KMS-11 (cell line): ENCODE results near the gene HHATL.

Experiments used
- H2AFZ ChIP-seq: fragments of 200-600 bp; sonication (generic); 2 replicates; pipeline ENCODE4 v1.6.1; 2016; ENCODE audit warnings: antibody characterized with exemption, mixed run types, low read depth
- H3K27ac ChIP-seq: fragments of 200-600 bp; sonication (generic); 2 replicates; pipeline ENCODE4 v1.6.1; 2016; ENCODE audit warnings: mild to moderate bottlenecking, mixed run types
- H3K27me3 ChIP-seq: fragments of 200-600 bp; sonication (generic); 2 replicates; pipeline ENCODE4 v1.6.1; 2017; ENCODE audit warnings: mild to moderate bottlenecking, low read depth, mixed run types, moderate library complexity; ENCODE audit not compliant: insufficient read depth
- H3K36me3 ChIP-seq: fragments of 200-600 bp; sonication (generic); 2 replicates; pipeline ENCODE4 v1.6.1; 2017; ENCODE audit warnings: mild to moderate bottlenecking, mixed run types; ENCODE audit not compliant: insufficient read depth
- H3K4me1 ChIP-seq: fragments of 200-600 bp; sonication (generic); 2 replicates; pipeline ENCODE4 v1.6.1; 2016; ENCODE audit warnings: mild to moderate bottlenecking, low read depth, mixed run types; ENCODE audit not compliant: poor library complexity, severe bottlenecking
- H3K4me2 ChIP-seq: fragments of 200-600 bp; sonication (generic); 2 replicates; pipeline ENCODE4 v1.7.0; 2016; ENCODE audit warnings: mild to moderate bottlenecking, mixed run types
- H3K4me3 ChIP-seq: fragments of 200-600 bp; sonication (generic); IDR thresholded peaks from 2 replicates; pipeline ENCODE4 v1.6.1; 2017; ENCODE audit warnings: low read depth, low read length, mixed read lengths; ENCODE audit not compliant: insufficient read depth
- H3K79me2 ChIP-seq: fragments of 200-600 bp; sonication (generic); 2 replicates; pipeline ENCODE4 v1.6.1; 2016; ENCODE audit warnings: low read depth, mixed run types; ENCODE audit not compliant: insufficient read depth
- H3K9ac ChIP-seq: fragments of 200-600 bp; sonication (generic); 2 replicates; pipeline ENCODE4 v1.6.1; 2016; ENCODE audit warnings: mild to moderate bottlenecking, mixed run types
- H4K20me1 ChIP-seq: fragments of 200-600 bp; sonication (generic); 2 replicates; pipeline ENCODE4 v1.6.1; 2016; ENCODE audit warnings: mild to moderate bottlenecking, mixed run types; ENCODE audit not compliant: insufficient read depth
- TF ChIP-seq, protein P1 (sequence below): fragments of 200-600 bp; sonication (generic); conservative IDR thresholded peaks from 2 replicates; pipeline ENCODE4 v1.6.1; 2017; ENCODE audit warnings: low read depth, mild to moderate bottlenecking, antibody characterized with exemption, low read length, moderate library complexity, mixed read lengths

HHATL gene

DNA sequence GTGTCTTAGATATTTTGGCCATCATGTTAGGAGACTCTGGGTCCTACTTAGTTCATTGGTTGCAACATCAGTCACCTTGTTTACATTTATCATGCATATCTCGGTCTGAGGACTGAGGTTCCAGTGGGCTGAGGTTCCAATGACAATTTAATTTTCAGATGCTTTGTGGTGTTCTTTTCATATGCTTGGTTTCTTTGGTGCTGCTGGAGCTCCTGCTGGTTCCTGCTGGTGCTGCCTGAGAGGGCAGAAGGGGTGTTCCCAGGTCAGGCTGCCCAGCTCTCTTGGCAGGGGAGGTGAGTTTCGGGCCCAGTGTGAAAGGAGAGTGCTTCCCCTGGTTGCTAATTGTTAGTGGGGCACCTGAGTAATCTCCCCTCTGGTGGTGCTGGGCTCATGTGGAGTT, 24.2 kb downstream of the HHATL start:
- Histone ChIP-seq H2AFZ (no peak overlapping the region), H3K9ac (no peak overlapping the region), H3K36me3 (no peaks in the 10 kb centered on the region), H3K4me3 (no peak overlapping the region), H4K20me1 (no peaks in the 10 kb centered on the region), H3K27me3 (no peaks in the 10 kb centered on the region), H3K4me1 (peaks cover 18% of the 10 kb centered on the region), H3K4me2 (0 out of 2 replicates have a peak overlapping the region, but pooled peaks have one; percentile 33), H3K79me2 (no peaks in the 10 kb centered on the region), H3K27ac (no peak overlapping the region; the same call in 1 of the 2 replicates)
- TF ChIP-seq, protein P1, sequence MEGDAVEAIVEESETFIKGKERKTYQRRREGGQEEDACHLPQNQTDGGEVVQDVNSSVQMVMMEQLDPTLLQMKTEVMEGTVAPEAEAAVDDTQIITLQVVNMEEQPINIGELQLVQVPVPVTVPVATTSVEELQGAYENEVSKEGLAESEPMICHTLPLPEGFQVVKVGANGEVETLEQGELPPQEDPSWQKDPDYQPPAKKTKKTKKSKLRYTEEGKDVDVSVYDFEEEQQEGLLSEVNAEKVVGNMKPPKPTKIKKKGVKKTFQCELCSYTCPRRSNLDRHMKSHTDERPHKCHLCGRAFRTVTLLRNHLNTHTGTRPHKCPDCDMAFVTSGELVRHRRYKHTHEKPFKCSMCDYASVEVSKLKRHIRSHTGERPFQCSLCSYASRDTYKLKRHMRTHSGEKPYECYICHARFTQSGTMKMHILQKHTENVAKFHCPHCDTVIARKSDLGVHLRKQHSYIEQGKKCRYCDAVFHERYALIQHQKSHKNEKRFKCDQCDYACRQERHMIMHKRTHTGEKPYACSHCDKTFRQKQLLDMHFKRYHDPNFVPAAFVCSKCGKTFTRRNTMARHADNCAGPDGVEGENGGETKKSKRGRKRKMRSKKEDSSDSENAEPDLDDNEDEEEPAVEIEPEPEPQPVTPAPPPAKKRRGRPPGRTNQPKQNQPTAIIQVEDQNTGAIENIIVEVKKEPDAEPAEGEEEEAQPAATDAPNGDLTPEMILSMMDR: no peak

DNA sequence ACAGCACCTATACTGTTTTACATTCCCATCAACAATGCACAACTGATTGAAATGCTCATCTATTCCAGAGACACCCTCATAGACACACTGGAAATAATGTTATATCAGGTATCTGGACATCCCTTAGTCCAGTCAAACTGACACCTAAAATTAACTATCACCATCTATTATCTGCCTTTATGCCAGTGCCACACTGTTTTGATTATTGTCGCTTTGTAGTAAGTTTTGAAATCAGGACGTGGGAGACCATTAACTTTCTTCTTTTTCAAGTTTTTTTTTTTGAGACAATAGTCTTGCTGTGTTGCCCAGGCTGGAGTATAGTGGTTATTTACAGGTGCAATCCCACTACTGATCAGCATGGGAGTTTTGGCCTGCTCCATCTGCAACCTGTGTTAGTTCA, 26.7 kb downstream of the HHATL start:
- Histone ChIP-seq H3K36me3 (no peaks in the 10 kb centered on the region), H2AFZ (no peak overlapping the region)

DNA sequence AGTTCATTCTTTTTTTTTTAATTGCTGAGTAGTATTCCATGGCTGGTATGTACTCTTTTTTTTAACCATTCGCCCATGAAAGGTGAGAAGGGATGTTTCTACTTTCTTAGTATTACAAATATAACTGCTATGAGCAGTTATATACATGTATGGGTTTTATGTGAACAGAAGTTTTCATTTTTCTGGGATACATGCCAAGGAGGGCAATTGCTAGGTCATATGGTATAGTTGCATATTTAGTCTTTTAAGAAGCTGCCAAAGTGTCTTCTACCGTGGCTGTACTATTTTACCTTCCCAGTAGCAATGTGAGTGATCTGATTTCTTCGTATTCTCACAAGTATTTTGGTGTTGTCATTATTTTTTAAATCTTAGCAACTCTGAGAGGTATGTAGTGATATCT, 28.5 kb downstream of the HHATL start:
- Histone ChIP-seq H3K9ac (no peak overlapping the region), H3K4me2 (no peak overlapping the region), H3K27ac (no peak overlapping the region), H3K4me1 (peaks cover 17% of the 10 kb centered on the region), H4K20me1 (no peaks in the 10 kb centered on the region), H3K79me2 (no peaks in the 10 kb centered on the region), H2AFZ (no peak overlapping the region), H3K27me3 (no peaks in the 10 kb centered on the region), H3K36me3 (no peaks in the 10 kb centered on the region), H3K4me3 (no peak overlapping the region)
- TF ChIP-seq, protein P1: no peak

More for the DNA sequence above, 26.7 kb downstream of the HHATL start:
- H3K79me2 ChIP-seq: no peaks in the 10 kb centered on the region
- peaks cover 18% of the 10 kb centered on the region for H3K4me1 ChIP-seq
- TF ChIP-seq, protein P1: no peak
- no peak overlapping the region for H3K4me2 ChIP-seq
- H3K27ac ChIP-seq: no peak overlapping the region
- H3K9ac ChIP-seq: no peak overlapping the region
- no peaks in the 10 kb centered on the region for H4K20me1 ChIP-seq
- no peak overlapping the region for H3K4me3 ChIP-seq
- H3K27me3 ChIP-seq: no peaks in the 10 kb centered on the region

DNA sequence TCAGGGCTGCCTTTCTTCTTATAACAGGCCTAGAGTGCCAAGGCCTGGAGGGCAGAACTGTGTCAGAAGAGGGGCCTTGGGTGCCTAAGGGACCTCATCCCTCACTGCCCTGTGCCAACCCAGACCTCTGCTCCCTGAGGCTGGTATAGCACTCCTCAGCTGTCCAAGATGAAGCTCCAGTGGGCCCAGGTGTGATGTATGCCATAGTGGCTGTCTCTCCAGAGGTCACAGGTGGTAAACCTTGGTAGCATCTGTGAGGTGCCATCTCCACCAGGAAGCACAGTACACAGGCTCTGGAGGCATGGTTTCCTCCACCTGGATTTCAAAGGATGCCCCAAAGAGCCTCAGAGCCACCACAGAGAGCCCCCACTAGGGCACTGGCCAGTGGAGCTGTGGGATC, 29.5 kb downstream of the HHATL start:
- Histone ChIP-seq H2AFZ (no peak overlapping the region), H3K4me3 (no peak overlapping the region), H3K27me3 (no peaks in the 10 kb centered on the region), H3K4me1 (peaks cover 6% of the 10 kb centered on the region), H3K9ac (no peak overlapping the region), H3K36me3 (no peaks in the 10 kb centered on the region), H3K79me2 (no peaks in the 10 kb centered on the region), H3K4me2 (no peak overlapping the region), H4K20me1 (no peaks in the 10 kb centered on the region), H3K27ac (no peak overlapping the region)
- TF ChIP-seq, protein P1: no peak
